ENCODE data around the gene NCF2. TPM values are rescaled to one million over a fixed set of nuclear protein-coding genes. Genes with fewer than 3 reads are reported as not detected.

NCF2 gene
- total RNA-seq, 1 experiment from 2014 or later = 5.5 TPM

DNA sequence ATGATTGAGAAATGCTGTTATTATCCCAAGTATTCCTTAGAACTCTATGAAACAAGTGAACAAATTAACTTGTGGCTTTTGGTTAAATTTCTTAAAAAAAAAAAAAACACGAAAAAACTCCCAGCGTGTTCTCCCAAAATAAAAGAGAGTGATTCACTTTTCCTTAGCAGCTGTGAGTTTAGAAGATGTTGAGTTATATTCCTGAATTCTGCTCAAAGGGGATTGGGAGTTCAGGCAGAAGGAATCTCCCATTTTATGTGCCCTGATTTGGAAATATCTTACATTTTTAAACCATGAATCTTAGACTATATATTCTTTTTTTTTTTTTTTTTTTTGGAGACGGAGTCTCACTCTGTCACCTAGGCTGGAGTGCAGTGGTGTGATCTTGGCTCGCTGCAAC, 83.7 kb downstream of the NCF2 start:
- H3K4me3 Mint-ChIP-seq (ENCODE audit: low read depth, unreplicated experiment) = no peak overlapping the region
- no peaks in the 10 kb centered on the region for H3K27me3 Mint-ChIP-seq (ENCODE audit: unreplicated experiment)
- no peaks in the 10 kb centered on the region for H3K36me3 Mint-ChIP-seq (ENCODE audit: insufficient read depth, unreplicated experiment)
- no peak overlapping the region for H3K27ac Mint-ChIP-seq (ENCODE audit: unreplicated experiment)
- DNase-seq = no peak
- intact Hi-C loops (cut with micrococcal nuclease; ENCODE audit: unreplicated experiment) = no loop called here
- CTCF ChIA-PET = no interaction called here
- no TSS peak for BruUV-seq (replicated peaks)
- no peaks in the 10 kb centered on the region for H3K9me3 Mint-ChIP-seq (ENCODE audit: low read depth, unreplicated experiment)
- H3K4me1 Mint-ChIP-seq (ENCODE audit: low read depth, unreplicated experiment) = peaks cover 8% of the 10 kb centered on the region
- TF ChIP-seq CTCF (IDR thresholded peaks at IDR 0.05; ENCODE audit: unreplicated experiment) = no peak

Other genes starting within 250 kb of the NCF2 start
- 0.26 and 0.78 TPM in 2 replicates for gene NMNAT2, start 172.1 kb downstream of the NCF2 start, total RNA-seq (2022)
- 96.3 and 103 TPM in 2 replicates for gene SMG7, start 118.0 kb downstream of the NCF2 start, total RNA-seq (2022)
- 135 and 148 TPM in 2 replicates for gene ARPC5, start 45.3 kb upstream of the NCF2 start, total RNA-seq (2022)
- not detected in 2 replicates for gene APOBEC4, start 62.9 kb upstream of the NCF2 start, total RNA-seq (2022)
- gene RGL1, start 214.7 kb upstream of the NCF2 start, total RNA-seq (2022) = 2.7 and 4.8 TPM in 2 replicates